Lower leg skin (tissue), 4 donors: ENCODE results near the gene TWIST2. TPM values are rescaled to one million over a fixed set of nuclear protein-coding genes. Genes with fewer than 3 reads are reported as not detected.

ENCODE experiments used
- DNase-seq, 2 donors: peaks; one replicate each; pipeline ENCODE4 v3.0.0-alpha.2; 2019; ENCODE audit warnings: low spot score in 2 of 2
- H3K4me3 ChIP-seq: fragments of 200-600 bp; sonication (generic); 2 replicates; pipeline ENCODE4 v1.5.1; 2017; ENCODE audit warnings: mild to moderate bottlenecking, low read depth; ENCODE audit not compliant: poor library complexity, severe bottlenecking
- CTCF ChIP-seq, 3 donors: fragments of 450-650 bp; IDR thresholded peaks; one replicate each; pipeline ENCODE4 v1.5.1; 2016; ENCODE audit warnings: antibody characterized with exemption in 3 of 3, mild to moderate bottlenecking in 3 of 3, moderate library complexity in 2 of 3
- POLR2A ChIP-seq, 2 donors: fragments of 450-650 bp; IDR thresholded peaks; one replicate each; pipeline ENCODE4 v1.6.1; 2016 to 2017; ENCODE audit warnings: antibody characterized with exemption in 2 of 2, mild to moderate bottlenecking in 1 of 2, moderate library complexity in 1 of 2
- WGBS, 2 donors: methylation state at CpG; one replicate each; pipeline ENCODE4 v1.1.5; 2018; 5-methylcytosine and 5-hydroxymethylcytosine counted together
- intact Hi-C: fragments of 100-400 bp; cut with DNase I; formaldehyde crosslinking; loops from one replicate; pipeline ENCODE4 v1.15.0; 2023; ENCODE audit warnings: low total_unique reads
- total RNA-seq, 4 donors: library from RNA; depleted of rRNA; stranded (reverse); fragments of >200 nt; gene quantifications; one replicate each; pipeline ENCODE4 v1.1.0, GENCODE V29; 2016

The TWIST2 gene
- total RNA-seq, 4 donors from 2014 or later, result 36.5 to 47.8 (median 38.5) TPM

- DNase-seq, result peak in 1 of 2 donors; percentile 76
- WGBS, 2 donors, result 81 to 87% methylated on average over 14 of the region's 14 CpGs
- no peak overlapping the region for H3K4me3 ChIP-seq
- intact Hi-C loops, result no loop called here
- TF ChIP-seq CTCF (IDR thresholded peaks at IDR 0.05) (no peak), POLR2A (IDR thresholded peaks at IDR 0.05) (no peak)
Measured at GRCh38 chr2:238884812-238885408, 37.0 kb downstream of the TWIST2 start.

- WGBS, 2 donors, result 65 to 68% methylated on average over 13 of the region's 13 CpGs
- intact Hi-C loops, result no loop called here
- TF ChIP-seq POLR2A (IDR thresholded peaks at IDR 0.05), result no peak
- no peak for TF ChIP-seq CTCF (IDR thresholded peaks at IDR 0.05)
- H3K4me3 ChIP-seq, result no peak overlapping the region
- DNase-seq, result no peak
Measured at GRCh38 chr2:238886453-238887094, 38.7 kb downstream of the TWIST2 start.

DNA sequence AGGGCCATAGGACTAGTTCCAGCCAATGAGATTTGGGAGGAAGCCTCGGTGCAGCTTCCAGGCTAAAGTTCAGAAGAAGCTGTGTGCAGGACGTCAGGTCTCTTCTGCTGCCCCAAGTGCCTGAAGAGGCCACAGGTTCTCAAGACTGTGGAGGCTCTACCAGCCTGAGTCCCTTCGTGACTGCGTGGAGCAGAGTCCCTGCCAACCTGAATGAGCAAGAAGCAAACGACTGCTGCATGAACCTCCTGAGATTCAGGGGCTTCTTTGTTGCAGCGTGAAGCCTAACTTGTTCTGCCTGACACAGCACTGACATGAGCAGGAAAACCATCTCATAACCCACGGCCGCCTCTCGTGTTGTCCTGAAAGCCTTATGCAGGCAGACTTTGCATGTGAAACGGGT lies 39.7 kb downstream of the TWIST2 start:
- no peak for TF ChIP-seq POLR2A (IDR thresholded peaks at IDR 0.05)
- no peak for TF ChIP-seq CTCF (IDR thresholded peaks at IDR 0.05)
- WGBS, 2 donors, result 78 to 80% methylated on average over 10 of the region's 10 CpGs
- intact Hi-C loops, result no loop called here
- H3K4me3 ChIP-seq, result no peak overlapping the region
- peak in 1 of 2 donors; percentile 82 for DNase-seq

DNA sequence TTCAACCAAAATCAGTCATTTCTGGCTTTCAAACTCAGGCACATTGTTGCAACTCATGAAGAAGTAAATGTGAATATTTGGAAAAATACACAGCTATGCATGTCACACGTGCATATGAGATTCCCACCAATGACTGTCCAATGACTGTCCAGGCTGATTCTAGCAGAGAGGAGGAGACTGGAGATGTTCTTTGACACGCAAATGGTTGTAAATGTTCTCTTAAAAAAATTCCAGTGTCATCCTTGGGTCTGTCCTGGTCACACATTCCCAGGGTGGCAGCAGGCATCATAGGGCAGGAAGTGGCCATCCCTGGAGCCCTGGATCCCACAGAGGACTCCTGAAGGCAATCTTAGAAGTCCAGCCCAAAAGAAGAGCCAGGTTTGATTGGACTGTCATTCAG lies 40.9 kb downstream of the TWIST2 start:
- intact Hi-C loops, result no loop called here
- no peak for DNase-seq
- no peak for TF ChIP-seq CTCF (IDR thresholded peaks at IDR 0.05)
- no peak for TF ChIP-seq POLR2A (IDR thresholded peaks at IDR 0.05)
- no peak overlapping the region for H3K4me3 ChIP-seq
- WGBS, 2 donors, result 60 to 67% methylated on average over 2 of the region's 2 CpGs

DNA sequence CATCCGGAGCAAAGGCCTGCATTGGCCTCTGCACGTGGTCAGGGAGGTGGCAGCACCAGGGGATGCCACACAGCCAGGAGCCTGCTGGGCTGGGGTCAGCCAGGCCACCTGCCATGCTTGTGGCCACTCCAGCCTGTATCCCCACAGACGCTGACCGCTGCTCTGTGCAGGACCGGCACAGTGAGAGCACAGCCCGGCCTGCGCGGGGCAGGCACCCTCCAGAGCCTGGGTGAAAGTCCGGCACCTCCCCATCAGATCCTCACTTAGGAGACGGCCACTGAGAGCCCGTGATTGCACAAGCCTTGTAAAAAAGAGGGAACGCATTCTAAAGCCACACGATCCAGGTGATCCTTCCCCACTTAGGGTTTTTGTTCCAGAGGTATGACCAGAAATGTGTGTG lies 42.2 kb downstream of the TWIST2 start:
- no peak overlapping the region for H3K4me3 ChIP-seq
- TF ChIP-seq CTCF (IDR thresholded peaks at IDR 0.05), result no peak
- TF ChIP-seq POLR2A (IDR thresholded peaks at IDR 0.05), result no peak
- 80% methylated on average over 13 of the region's 13 CpGs for WGBS, 2 donors
- intact Hi-C loops, result no loop called here
- peak in 1 of 2 donors; percentile 75 for DNase-seq
